HG02884 (cell line): ENCODE measurements around the gene ST6GALNAC5.

Experiments
- ATAC-seq: cut with Tn5 transposase; IDR thresholded peaks from one replicate; pipeline ENCODE4 v1.9.1; 2021; ENCODE audit warnings: mild to moderate bottlenecking, moderate library complexity; ENCODE audit not compliant: unreplicated experiment

The ST6GALNAC5 gene

DNA sequence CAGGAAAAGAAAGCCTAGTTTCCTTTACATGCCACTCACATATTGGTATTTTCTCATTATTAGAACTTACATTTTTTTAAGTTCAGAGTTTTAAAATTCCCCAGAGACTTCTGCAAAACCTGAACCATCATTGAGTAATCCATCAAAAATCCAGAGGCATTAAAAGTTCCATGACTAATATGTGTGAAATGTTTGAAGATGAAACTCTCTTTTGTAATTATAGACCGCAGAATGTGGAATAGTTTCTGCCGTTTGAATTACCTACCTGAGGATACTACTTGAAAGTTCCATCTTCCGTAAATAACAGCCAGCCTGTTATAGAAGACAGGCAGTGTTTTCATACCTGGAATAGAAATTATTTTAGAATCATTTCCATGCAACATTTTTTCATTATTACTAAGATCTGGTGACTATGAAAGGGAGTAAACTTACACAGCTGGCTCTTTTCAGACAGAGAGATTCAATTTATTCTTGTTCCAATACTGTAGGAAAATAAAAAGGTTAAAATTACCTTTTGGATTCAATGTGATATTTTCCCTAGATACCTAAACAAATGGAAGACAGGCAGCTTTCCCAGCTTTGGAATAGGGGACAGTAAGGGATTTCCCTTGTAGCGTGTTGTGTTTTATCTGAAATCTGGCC is 131.4 kb downstream of the ST6GALNAC5 start:
- ATAC-seq: no peak

DNA sequence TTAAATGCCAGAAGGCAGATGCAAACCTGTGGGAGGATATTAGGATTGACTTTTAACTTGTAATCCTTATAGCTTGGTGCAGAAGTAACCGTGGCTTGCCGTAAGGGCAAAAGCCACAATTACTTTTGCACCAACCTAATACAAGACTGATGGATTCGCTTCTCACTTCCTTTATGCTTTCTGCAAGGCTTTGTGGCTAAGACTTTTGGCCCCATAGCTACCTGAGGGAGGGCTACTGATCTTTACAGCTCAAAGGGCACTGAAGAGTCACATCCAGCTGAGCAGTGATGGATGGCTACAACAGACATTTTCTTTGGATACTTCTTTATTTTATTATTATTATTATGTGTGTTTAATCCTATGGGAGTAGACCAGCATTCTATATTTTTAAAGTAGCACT is 140.4 kb downstream of the ST6GALNAC5 start:
- ATAC-seq: no peak

- ATAC-seq: no peak
Measured at GRCh38 chr1:77010937-77011336, 143.7 kb downstream of the ST6GALNAC5 start.

- ATAC-seq: no peak
Measured at GRCh38 chr1:77012066-77012465, 144.8 kb downstream of the ST6GALNAC5 start.

GRCh38 chr1:77014073-77014788 is 147.0 kb downstream of the ST6GALNAC5 start:
- no peak for ATAC-seq

GRCh38 chr1:77015748-77016341 is 148.6 kb downstream of the ST6GALNAC5 start:
- ATAC-seq: no peak

GRCh38 chr1:77016386-77016985 is 149.2 kb downstream of the ST6GALNAC5 start:
- no peak for ATAC-seq

DNA sequence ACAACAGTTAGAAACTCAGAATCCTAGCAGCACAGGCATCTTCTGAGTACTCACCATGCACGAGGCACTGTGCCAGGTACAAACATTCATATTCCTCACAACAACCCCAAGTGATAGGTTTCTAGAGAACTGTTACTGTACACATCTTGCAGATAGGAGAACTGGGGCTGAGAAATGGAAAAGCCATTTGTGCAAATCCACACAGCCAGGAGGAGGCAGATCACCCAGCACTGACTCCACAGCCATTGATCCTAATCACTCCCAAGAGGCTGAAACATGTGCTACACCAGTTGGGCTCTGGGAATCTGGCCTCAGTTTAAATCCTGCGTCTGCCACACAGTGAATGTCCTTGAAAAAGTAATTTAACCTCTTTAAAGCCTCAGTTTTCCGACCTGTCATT is 151.0 kb downstream of the ST6GALNAC5 start:
- ATAC-seq: no peak

GRCh38 chr1:77018761-77019160 is 151.5 kb downstream of the ST6GALNAC5 start:
- ATAC-seq: no peak

DNA sequence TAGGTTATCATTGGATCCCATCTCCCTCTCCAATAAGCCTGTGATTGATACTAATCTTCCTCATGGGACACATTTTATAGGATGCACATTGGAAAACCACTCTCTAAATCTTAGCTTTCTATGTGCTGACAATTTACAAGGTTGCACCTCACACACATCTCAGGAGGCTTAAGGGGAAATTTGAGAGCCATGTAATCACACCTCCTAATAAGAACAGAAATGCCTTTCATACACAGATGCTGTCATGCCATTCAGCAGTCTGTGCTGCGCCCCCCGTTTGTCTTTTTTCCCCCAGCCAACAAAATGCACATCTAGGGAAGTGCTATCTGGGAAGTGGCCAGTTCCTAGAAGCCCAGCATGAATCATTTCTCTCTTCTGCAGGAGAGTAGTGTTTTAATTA is 154.5 kb downstream of the ST6GALNAC5 start:
- no peak for ATAC-seq

DNA sequence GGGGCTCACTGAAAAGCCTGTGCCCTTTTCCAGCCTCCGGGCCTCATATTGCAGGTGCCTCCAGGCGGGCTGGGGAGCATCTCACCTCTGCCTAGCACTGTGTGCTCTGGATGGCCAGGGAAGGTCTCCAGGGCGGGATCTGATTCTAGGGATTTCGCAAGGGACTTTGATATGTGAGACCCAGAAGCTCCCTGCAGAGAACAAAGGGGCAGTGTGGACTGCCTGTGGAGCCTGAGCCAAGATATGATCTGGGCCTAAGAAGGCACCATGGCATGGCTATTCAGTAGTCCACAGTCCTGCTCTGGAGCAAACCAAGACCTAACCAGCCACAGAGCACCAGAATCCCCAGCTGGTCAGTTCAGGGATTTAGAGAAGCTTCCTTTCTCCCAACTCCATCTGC is 157.2 kb downstream of the ST6GALNAC5 start:
- no peak for ATAC-seq

GRCh38 chr1:77025599-77025998 is 158.3 kb downstream of the ST6GALNAC5 start:
- ATAC-seq: no peak

GRCh38 chr1:77026135-77026534 is 158.9 kb downstream of the ST6GALNAC5 start:
- ATAC-seq: no peak

- no peak for ATAC-seq
Measured at GRCh38 chr1:77026640-77027039, 159.4 kb downstream of the ST6GALNAC5 start.

DNA sequence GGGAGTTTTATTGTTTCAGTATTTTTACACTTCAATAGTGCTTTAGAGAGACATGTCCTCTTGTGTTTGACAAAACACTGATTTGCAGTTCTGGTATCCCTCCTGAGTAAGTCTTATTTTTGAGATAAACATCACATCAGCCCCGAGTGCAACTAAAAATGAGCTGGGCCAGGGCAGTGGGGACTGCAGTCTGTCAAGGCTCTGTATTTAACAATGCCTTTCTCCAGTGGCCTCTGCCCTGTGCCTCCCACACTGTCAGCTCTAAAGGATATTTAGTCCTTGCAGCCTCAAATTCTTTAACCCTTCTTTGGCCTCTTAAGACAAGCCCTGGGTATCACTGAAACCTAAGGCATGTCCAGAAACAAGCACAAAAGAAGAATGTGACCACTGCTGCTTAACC is 160.6 kb downstream of the ST6GALNAC5 start:
- ATAC-seq: no peak

DNA sequence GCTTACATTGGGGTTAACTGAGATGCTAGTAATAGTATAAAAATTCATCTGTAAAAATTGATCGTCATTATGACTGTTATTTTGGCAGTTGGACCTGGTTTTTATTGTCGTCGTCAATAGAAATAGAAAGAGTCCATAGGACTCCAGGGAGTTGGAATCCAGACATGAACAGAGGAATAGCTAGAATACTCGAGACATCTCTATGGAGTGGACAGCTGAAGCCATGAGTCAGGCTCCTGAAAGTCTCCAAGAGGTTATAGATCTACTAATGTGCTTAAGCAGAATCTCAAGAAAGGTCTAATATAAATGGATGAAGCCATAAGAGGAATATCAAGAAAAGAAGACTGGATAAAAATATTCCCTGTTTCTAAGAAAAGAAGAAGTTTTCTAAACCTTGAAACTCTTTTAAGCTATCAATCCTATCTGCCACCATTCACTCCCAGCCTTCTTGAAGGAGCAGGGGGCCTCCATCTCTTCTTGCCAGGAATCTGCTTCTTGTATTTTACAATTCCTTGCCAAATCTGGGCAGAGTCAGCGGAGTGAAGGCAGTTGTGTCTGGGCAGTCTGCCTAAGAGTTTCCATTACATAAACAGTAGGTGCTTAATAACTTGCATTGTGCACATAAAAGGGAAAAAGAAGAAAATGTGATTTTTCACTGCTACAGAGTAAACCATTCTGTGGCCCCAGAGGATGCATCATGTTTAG is 163.3 kb downstream of the ST6GALNAC5 start:
- ATAC-seq: no peak

DNA sequence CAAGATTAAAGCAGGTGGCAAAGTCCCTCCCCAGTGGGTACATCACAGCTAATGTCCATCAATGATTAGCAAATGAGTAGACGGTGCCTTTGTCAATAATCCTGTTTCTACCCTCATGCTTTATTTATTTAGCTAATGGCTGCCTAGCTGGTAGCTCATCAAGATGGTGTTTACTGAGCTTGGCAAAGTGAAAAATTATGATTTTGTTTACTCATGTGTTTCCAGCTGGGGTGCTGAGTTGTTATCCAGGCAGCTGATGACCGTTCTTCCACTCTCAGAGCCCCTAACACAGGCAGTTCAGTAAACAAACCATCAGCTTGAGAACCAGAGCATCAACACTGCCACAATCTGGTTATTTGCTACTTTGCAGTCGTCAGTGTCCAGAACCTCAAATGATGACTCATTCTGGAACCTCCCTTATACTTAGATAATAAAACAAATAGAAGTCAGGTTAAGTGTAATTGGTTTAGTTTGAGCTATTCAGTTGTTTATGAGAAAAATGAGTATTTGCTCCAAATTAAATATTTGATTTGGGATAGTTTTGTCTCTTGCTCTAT is 163.9 kb downstream of the ST6GALNAC5 start:
- no peak for ATAC-seq

DNA sequence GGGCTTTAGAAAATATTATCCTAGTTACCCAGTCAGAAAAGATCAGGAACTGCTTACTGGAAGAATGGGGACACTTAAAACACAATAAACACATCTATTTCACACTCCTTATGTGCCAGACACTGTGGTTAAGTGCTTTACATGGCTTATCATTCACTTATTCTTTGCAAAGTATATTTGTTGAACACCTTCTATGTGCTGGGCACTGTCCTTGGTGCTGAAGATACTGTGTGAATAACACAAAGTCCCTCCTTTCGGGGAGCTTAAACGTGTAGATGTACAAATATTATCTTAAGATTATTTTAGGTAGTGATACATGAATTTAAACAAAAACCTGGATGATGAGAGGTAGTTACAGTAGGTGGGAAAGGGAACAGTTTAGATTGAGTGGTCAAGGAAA is 169.3 kb downstream of the ST6GALNAC5 start:
- no peak for ATAC-seq

DNA sequence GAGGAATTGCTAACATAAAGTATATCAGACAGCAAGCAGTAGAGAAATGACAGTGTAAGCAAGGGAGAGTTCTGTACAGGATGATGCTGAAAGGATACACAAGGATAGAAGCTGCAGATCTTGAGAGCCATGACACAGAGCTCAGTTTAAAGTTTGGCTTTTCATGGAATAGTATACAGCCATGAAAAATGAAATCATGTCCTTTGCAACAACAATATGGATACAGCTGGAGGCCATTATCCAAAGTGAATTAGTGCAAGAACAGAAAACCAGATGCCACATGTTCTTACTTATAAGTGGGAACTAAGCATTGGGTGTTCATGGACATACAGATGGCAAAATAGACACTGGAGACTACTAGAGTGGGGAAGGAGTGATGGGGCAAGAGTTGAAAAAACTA is 169.8 kb downstream of the ST6GALNAC5 start:
- no peak for ATAC-seq

DNA sequence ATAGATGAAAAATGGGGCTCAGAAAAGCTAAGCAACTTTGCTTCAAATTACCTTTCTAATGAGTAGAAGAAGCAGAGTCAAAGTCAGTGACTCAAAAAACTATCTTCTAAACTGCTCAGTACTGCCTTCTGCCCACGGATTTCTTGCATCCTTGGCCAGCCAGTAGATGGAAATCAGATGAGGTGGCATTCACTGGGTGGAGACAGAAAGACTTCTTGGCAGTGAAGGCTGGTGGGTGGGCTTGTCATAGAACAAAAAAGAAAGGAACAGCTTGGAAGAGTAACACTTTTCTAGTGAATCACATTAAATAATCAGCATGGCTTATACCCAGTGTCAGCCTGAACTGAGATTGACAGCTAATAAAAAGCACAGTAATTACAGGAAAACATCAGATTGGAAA is 170.7 kb downstream of the ST6GALNAC5 start:
- ATAC-seq: no peak

DNA sequence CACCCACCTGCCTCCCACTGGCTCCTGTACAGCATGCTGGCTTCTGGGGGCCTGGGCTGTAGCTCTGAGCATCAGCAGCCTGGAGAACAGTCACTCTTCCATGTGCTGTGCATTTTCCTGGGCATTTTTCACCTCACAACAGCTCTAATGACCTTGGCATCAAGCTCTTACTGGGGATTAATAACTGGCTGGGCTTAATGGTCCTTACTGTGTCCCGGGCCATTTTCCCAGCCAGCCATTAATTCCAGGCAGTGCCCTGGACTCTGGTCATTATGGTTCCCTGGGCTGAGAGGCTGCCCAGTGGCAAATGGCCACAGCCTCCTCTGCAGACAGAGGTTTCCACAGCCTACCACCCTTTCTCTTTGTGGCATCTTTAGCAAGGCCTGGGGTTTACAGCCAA is 171.8 kb downstream of the ST6GALNAC5 start:
- no peak for ATAC-seq
